RKO (cell line): ENCODE data around the gene CNTN4.
"Not testable (repeated sequence)": the region's sequence is repeated elsewhere in the genome, so short reads cannot be mapped to it uniquely, and the experiment has no call there.

ENCODE experiments used
- DNase-seq: peaks from one replicate; pipeline ENCODE4 v3.0.0-alpha.2; 2016; ENCODE audit warnings: low spot score

Gene CNTN4

DNA sequence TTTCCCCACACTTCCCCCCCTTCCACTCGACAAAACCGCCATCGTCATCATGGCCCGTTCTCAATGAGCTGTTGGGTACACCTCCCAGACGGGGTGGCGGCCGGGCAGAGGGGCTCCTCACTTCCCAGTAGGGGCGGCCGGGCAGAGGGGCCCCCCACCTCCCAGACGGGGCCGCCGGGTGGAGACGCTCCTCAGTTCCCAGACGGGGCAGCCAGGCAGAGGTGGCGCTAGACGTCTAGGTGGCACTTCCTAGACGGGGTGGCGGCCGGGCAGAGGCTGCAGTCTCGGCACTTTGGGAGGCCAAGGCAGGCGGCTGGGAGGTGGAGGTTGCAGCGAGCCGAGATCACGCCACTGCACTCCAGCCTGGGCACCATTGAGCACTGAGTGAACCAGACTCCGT, 818.0 kb downstream of the CNTN4 start:
- DNase-seq, result not testable (repeated sequence)

DNA sequence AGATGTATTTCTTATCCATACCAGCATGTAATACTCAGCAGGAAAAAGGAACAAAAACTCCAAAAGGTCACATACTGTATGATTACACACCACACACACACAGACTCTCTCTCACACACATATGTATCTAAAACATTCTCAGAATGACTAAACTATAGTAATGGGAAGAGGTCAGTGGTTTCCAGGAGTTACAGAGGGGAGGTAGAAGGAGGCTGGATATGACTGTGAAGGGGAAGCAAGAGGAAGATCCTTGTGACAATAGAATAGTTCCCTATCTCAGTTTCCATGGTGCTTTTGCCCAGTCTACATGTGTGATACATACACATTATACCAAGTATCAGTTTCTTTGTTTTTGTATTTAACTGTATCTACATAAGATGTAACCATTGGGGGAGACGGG, 821.4 kb downstream of the CNTN4 start:
- no peak for DNase-seq

DNA sequence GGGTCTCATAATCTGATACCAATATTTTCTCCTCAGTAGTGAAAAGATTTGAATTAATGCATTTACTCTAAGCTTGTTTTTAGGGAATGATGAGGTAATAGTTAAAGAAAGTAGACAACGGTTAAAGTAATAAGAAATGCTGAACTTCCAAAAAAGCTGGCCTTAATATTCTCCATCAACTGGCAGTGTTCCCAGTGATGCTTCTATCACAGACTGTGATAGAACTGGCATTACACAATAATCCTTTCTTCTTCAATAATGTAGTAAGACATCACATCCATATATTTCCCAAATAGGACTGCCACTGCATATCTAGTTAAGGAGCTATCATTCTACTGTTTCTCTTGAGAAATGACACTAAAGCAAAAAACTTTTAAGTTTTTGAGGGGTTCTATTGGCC, 822.8 kb downstream of the CNTN4 start:
- DNase-seq, result no peak

DNA sequence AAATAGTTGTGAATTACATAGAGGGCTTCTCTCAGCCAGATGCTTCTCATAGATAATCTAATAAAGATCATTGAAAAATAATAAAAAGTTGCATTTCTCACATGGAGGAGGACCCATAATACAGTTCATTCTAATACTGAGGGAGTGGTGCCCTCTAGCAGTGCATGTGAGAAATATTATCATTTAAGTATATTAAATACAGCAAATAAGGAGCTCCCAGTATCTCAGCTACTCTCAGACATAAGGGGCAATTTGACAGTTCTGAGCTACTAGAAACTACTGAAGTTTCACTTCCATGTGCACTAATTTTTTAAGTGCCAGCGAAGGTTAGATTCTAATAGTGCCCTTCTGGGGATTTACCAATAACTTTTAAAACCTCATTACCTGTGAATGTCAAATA, 823.2 kb downstream of the CNTN4 start:
- peak; percentile 61 for DNase-seq

DNA sequence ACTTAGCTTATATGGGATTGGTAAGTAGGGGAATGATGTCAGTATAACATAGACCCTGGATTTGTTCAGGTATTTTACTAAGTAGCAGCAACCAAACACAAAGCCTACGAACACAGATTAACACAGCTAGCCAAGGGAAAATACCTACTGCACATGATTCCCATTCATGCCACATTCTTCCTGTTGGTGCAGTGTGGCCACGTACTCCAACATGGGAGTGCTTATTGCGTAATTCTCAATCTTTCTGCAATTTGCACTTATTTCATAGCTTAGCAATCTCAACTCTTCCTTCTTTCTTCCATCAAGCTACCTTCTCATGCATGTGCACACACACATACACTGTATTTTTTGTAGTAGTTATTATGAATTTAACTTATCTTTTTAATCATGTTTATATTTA, 824.7 kb downstream of the CNTN4 start:
- peak; percentile 0 for DNase-seq

DNA sequence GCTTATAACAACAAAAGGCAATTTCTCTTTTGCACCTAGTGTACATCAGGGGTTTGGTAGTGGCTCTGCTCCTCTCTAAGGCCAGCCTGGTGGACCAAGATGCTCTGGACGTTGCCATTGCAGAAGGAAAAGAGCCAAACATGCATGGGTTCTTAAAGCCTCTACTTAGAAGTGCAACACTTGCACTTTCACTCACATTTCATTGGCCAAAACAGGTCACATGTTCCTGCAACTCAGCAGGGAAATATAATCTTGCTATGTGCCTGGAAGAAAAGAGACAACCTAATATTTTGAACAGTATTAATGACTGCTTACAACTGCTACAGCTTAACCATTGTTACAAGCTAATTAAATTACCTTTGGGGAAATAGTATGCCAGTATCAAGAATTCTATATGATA, 828.6 kb downstream of the CNTN4 start:
- DNase-seq, result no peak

DNA sequence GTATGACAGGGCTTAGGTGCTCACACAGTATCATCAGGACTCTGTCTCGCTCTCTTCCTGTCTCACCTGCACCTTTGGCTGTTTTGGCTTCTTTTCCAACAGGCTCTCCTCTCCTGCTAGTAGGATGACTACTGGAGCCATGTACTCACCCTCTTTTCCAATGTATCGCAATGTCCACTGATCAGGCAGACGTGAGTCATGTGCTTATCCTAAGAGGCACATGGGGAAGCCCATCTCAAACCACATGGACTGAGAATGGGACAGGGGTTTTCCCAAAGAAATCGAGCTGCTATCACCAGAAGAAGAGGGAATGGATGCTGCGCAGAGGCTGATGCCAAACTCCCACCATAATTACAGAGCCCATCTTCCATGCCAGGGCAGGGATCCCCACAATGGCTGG, 830.9 kb downstream of the CNTN4 start:
- no peak for DNase-seq

DNA sequence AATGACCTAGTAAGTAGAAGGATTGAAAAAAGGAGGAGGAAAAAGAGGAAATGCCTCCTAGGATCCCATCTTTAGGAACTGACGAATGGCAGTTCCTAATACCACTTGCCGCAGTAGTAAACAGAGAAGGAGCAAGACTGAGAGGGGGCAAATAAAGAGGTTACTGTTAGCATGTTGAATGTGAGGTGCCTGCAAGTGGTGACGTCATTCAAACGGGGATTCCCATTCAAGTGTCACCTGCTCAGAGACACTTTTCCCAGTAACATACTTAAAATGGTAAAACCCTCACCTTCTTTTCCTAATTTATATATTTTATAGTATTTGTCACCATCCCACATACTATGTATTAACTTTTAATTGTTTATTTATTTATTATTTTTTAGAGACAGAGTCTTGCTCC, 832.6 kb downstream of the CNTN4 start:
- DNase-seq, result no peak

DNA sequence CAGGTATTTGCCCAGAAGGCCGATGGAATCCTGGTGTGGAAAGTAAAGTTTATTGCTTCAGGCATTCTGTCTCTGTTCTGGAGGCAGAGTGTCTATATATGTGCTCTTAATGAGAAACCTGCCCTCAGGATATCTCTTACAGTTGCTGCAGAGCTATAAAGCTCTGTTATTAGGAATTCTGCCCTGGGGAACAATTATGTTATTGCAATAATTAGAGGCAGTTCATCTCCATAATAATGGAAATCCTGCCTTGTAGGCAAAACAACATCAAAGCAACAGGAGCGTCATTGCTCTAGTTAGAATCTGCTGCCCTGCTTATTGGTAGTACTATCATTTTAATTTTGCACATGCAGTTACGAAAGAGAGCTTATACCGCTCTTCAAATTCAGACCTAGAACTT, 835.9 kb downstream of the CNTN4 start:
- DNase-seq, result no peak

DNA sequence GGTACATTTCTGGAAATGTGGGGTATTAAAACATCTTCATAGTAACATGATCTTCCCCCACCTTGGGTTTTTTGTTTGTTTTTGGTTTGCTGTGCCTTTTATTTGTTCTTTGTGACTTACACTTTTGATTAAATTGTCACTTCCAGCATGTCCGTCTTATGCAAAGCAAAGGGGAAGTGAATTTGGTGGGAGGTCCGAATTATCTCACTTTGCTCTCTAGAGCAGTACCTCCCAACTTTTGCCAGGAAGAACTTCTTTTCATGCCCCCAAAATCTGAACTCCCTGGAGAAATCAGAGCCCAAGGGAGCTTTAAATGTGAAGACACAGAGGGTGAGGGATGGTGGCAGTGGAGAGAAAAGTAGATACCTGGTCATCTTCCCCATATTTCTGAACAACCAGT, 838.4 kb downstream of the CNTN4 start:
- DNase-seq, result no peak

DNA sequence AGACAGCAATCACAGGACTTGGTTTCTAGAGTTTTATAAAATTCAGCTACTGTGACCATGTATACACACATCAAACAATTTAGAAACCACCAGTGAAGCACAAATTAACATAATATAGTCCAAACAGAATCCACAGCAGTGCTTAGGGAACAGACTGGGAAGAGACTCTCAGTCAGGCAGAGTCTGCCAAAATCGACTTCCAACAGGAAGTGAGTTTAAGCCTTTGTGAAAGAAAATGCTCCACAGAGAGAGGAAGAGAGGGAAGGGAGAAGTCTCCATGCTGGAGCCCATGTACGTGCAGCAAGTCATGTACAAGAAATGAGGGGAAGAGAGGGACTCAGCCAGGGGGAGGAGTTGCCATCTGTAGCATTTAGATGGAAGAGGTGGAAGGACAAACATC, 838.9 kb downstream of the CNTN4 start:
- no peak for DNase-seq

DNA sequence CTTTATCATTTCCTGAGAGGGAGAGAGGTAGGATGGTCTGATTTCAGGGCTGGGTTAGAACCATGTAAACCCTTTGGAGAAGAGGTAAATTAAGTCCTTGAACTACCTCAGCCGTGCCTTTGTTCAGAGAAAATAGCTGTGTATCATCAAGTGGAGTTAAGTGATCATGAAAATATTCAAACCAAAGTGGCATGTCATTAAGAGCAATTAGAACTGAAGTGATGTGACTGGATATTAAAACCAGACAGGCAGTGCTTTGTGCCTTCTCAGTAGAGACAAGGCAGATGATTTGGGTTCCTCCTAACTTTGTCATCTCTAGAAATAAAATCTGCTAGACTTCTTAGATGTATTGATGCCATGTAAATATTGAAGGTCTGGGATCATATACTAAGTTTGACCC, 840.0 kb downstream of the CNTN4 start:
- DNase-seq, result no peak

DNA sequence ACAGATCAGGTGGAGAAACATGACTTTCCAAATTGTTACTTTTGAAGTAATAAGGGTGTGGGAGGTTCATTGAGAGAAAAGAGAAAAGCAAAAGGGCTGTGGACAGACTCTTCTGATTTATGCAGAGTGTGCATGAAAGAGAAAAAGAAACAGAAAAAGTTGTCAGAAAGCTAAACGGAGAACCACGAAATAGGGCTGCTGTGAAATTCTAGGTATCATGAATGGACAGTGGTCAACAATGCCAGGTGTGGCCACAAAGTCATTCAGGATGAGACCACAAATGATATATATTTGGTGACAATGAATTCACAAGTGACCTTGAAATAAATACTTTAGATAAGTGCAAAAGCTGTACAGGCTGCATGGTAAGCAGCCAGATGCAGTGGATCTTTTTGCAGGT, 841.4 kb downstream of the CNTN4 start:
- no peak for DNase-seq

DNA sequence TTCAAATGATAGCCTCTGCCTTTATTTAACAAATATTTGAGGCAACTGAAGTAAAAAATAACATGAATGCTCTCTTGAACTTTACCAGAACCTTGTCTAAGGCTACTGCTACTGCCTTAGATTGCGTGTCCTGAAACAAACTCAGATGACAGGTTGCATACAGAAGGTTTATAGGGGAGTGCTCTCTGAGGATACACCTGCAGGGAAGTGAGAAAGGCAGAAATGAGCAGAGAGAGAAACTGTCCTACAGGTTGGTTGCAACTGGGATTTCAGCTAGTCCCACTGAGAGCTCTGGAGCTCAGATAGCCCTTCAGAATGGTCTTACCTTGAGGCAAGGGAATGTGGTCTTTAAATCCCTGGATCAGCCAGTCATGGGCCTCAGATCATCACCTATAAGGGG, 846.0 kb downstream of the CNTN4 start:
- DNase-seq, result no peak

DNA sequence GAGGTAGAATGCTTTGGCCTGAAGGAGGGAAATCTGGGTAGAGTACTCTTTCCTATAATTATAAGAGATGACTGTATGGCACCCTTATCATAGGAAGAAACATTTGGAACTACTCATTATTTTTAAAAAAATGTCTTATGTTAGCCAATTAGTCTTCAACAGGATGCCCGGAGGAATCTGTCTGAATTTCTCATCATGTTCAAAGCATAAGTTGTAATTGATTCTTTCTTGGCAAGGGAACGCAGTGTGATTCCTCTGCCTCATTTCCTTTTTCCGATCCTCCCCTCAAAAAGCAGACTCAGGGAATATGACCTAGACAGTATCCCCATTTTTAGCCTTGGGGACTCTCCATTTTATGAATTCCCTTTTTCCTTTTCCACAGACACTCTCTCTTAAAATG, 846.5 kb downstream of the CNTN4 start:
- DNase-seq, result no peak

DNA sequence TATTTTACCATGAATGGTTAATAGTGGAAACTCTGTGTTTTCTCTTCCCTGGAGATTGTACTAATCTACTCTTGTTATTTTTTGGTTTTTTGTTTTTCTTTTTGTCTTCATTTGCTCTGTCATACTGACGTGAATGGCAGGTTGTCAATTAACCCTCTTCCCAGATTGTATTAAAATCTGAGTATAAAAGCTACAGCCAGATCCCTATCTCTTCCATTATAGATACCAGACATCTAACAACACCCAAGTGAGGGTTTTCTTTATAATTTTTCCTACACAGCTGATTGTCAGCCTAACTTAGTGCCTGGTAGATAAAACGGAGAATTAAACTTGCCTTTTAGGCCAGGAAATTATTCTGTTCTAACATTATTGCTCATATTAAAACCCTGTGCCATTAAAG, 848.9 kb downstream of the CNTN4 start:
- no peak for DNase-seq

DNA sequence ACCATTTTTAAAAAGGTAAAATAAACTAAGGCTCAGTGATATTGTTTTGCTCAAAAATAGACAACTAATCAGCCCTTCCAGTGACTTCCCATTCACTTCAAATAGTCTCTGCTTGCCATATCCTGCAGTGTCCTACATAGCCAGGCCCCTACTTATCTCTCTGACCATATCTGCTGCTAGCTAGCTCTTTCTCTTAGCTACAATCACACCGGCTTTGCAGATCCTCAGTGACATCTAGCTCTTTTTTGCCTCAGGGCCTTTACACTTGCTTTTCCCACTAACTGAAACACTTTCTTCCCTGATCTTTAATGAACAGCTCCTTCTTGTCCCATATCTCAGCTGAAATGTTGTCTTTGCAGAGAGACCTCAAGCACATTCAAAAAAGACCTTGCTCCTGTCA, 850.2 kb downstream of the CNTN4 start:
- DNase-seq, result no peak

DNA sequence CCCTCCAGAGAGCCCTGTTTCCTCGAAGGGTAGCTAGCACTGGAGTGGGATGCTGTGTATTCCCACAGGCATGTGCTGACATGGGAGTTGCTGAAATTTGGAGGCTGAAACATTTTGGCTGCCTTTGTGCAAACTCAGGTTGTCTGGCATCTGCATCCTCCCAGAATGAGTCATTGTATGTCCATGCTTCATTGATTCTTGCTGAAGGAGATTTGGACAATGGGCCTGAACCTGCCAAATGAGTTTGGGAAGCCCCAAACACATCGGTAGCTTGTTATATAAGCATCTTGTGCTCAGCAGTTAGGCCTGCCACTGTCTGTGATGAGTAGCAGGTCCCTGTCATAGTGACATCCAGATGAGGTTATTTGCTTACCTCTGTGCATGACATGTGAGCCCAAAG, 851.5 kb downstream of the CNTN4 start:
- DNase-seq, result no peak

DNA sequence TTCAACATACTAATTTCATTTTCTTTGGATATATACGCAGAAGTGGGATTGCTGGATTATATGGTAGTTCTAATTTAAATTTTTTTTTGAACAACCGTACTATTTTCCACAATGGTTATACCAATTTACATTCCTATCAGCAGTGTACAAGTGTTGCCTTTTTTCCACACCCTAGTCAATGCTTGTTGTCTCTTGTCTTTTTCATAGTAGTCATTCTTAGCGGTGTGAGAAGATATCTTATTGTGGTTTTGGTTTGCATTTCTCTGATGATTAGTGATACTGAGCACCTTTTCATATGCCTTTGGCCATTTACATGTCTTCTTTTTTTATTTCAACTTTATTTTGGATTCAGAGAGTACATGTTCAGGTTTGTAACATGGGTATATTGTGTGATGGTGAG, 858.4 kb downstream of the CNTN4 start:
- DNase-seq, result no peak

DNA sequence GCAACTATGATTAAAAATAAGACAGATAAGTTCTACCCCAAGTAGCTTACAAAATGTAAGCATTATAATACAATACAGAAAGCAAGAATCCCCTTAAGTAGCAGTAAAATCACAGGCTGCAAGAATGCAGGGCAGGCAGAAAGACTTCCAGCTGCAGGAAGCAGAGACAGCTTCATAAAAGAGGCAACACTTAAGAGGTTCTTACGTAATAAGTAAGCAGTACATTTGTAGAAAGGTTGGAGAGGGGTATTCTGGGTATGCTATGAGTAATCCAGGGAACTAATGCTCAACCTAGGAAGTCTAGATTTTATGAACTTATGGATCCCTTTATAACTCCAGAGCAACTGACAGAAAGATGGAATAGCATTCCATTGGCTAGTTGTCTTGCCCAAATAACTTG, 859.9 kb downstream of the CNTN4 start:
- DNase-seq, result no peak

DNA sequence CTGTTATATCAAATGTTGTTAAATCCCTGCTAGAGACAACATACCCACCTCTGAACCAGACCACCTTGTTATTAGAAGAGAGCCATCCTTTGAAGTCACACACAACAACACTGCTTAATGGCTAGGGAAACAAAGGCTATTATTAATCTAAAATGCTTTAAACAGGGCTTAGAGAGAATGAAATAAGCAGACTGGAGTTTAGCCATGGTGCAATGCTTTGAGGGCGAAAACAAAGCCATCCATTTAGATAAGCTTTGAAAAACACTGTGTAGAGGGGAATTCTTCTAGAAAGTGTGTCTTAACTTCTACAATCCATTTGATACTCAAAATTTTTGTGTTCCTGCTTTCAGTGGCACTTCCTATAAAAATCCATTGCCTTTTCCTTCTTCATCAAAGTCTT, 862.9 kb downstream of the CNTN4 start:
- no peak for DNase-seq

DNA sequence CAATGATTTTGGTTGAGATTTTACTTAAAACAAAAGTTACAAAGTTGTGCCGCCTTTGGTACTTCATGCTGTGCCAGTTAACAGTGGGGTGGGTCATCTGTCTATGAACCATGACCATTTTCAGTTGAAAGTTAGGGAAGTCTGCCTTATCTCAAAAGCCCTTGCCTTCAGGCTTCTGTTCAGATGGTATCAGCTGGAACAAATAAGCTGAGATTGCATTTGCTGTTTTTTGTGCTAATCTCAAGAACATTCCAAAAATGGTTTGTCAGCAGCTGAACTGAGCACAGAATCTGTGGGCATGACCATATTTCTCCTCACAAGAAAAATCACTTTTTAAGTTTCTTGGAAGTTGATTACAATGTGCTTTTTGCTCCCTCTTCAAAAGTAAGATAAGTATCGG, 869.2 kb downstream of the CNTN4 start:
- no peak for DNase-seq

DNA sequence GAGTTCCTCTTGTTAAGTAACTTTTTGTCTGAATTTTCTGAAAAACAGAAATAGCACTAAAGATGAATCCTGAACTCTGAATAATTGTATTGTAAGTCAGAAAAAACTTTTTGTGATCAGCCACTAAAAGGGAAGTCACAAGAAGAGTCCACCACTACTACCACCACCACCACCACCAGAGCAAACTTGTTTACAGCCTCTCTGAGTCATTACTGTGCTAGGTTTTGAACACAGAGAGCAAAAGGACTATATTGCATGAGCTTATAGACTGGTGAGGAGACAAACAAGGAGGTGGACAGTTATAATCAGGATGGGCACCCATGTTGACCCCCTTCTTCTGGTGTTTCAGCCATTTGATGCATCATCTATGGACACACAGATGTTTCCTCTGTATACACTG, 869.8 kb downstream of the CNTN4 start:
- no peak for DNase-seq

DNA sequence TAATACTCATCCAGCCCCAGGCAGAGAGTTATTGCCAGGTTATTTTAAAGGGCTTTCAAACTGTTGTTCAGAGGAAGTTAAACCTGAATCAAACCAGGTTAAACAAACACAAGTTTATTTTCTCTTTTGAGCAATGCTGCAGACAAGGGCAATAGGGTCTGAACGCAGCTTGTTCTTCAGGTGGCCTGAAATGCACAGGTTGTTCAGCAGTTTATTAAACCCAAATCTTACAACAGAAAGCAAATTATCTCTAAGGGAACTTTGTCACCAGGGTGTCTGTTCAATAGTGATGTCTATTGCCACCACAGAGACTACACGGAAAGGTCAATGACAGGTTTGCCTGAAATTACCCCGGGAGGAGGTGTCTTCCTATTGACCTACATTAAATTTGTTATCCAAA, 877.5 kb downstream of the CNTN4 start:
- DNase-seq, result no peak

DNA sequence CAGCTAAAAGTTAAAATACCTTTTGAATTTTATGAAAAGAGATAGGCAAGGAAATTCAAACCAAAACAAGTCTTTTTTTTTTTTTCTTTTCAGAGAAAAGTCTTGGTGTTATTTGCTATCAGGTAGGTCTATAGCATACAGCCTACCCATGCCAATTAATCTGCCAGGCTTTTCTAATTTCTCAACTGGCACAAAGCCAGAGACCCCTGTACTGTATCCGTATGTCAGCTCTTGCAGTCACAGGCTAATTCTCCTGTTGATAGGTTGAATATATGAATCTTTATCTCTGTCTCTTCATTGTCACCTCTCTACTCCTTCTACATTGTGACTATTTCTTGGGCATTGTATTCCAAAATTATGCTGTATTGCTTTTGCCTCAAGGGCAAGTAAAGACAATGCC, 878.1 kb downstream of the CNTN4 start:
- no peak for DNase-seq
